GM06990 (cell line): ENCODE data around the gene RPA3.

ENCODE experiments used
- DNase-seq: peaks from one replicate; pipeline ENCODE4 v3.0.0-alpha.2; 2011; ENCODE audit not compliant: insufficient read length; ENCODE audit errors: extremely low read depth
- H3K27me3 ChIP-seq: replicated peaks from 2 replicates; pipeline ENCODE4 v1.6.0; 2011; ENCODE audit warnings: low read length; ENCODE audit not compliant: control insufficient read depth, insufficient read depth
- H3K36me3 ChIP-seq: 2 replicates; pipeline ENCODE4 v1.5.1; 2011; ENCODE audit warnings: low read length; ENCODE audit not compliant: control insufficient read depth, insufficient read depth
- H3K4me3 ChIP-seq: replicated peaks from 2 replicates; pipeline ENCODE4 v1.5.1; 2011; ENCODE audit warnings: low read depth, mild to moderate bottlenecking, control low read depth, low read length
- CTCF ChIP-seq: IDR thresholded peaks from 2 replicates; pipeline ENCODE4 v1.5.1; 2011; ENCODE audit warnings: low read length, control low read depth, mild to moderate bottlenecking, inconsistent platforms; ENCODE audit not compliant: insufficient read depth, poor library complexity, severe bottlenecking

Gene RPA3

DNA sequence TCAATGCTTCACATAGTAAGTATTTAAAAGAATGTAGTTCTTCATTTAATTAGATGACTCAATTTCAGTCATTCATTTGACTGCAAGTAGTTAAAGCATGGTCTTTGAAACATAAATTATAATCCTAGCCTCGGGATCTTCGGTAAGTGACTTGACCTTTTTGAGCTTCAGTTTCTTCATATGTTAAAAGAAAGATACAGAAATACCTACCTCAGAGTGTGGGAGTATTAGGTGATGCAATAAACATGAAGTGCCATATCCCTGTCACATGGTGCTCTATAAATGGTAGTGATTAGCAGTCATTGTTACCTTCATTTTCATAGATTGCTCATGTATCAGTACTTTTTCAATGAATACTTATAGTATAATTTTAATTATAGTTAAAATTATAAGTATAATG lies 109.1 kb downstream of the RPA3 start:
- TF ChIP-seq CTCF: no peak
- Histone ChIP-seq H3K27me3 (no peaks in the 10 kb centered on the region), H3K36me3 (peaks cover 3% of the 10 kb centered on the region), H3K4me3 (no peak overlapping the region)
- no peak for DNase-seq

GRCh38 chr7:7607010-7607409 lies 111.4 kb downstream of the RPA3 start:
- TF ChIP-seq CTCF: no peak
- Histone ChIP-seq H3K27me3 (no peaks in the 10 kb centered on the region), H3K36me3 (peaks cover 3% of the 10 kb centered on the region), H3K4me3 (no peak overlapping the region)
- no peak for DNase-seq

DNA sequence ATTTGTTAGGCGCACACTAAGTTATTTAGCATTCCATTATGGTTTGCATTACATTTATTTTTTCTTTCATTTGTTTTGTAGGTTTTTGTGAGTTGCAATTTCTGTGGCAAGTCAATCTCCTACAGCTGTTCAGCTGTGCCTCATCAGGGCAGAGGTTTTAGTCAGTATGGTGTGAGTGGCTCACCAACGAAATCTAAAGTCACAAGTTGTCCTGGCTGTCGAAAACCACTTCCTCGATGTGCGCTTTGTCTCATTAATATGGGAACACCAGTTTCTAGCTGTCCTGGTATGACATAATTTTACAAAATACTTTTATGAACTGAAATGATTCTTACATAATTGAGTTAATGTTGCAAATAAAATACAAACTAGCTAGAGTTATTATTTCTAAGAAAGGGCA lies 122.2 kb downstream of the RPA3 start:
- Histone ChIP-seq H3K4me3 (no peak overlapping the region), H3K36me3 (peaks cover 3% of the 10 kb centered on the region), H3K27me3 (no peaks in the 10 kb centered on the region)
- no peak for DNase-seq
- no peak for TF ChIP-seq CTCF

- Histone ChIP-seq H3K36me3 (peaks cover 4% of the 10 kb centered on the region), H3K4me3 (no peak overlapping the region), H3K27me3 (no peaks in the 10 kb centered on the region)
- DNase-seq: no peak
- TF ChIP-seq CTCF: no peak
Observed at GRCh38 chr7:7595451-7595850, 123.0 kb downstream of the RPA3 start.
